GM19043 (cell line): ENCODE measurements around the gene SKP1.
"Not testable (repeated sequence)": the region's sequence is repeated elsewhere in the genome, so short reads cannot be mapped to it uniquely, and the experiment has no call there.

Source experiments
- ATAC-seq: cut with Tn5 transposase; IDR thresholded peaks from one replicate; pipeline ENCODE4 v1.9.1; 2021; ENCODE audit warnings: low read depth; ENCODE audit not compliant: unreplicated experiment

The SKP1 gene

DNA sequence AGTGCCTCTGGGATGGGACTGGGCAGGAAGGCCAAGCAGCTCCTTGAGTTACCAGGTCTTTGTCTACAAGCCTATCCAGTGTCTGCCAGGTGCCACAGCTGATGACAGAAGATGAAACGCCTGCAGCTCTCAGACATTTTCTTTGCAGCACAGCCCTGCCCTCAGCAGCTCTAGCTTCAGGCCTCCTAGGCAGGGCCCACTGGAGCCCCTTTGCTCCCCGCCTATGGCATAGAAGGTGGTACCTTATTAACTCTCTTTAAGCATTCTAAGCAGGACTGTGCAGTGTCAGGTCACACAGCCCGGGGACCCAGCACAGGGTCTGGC lies 1.3 kb upstream of the SKP1 start:
- no peak for ATAC-seq

DNA sequence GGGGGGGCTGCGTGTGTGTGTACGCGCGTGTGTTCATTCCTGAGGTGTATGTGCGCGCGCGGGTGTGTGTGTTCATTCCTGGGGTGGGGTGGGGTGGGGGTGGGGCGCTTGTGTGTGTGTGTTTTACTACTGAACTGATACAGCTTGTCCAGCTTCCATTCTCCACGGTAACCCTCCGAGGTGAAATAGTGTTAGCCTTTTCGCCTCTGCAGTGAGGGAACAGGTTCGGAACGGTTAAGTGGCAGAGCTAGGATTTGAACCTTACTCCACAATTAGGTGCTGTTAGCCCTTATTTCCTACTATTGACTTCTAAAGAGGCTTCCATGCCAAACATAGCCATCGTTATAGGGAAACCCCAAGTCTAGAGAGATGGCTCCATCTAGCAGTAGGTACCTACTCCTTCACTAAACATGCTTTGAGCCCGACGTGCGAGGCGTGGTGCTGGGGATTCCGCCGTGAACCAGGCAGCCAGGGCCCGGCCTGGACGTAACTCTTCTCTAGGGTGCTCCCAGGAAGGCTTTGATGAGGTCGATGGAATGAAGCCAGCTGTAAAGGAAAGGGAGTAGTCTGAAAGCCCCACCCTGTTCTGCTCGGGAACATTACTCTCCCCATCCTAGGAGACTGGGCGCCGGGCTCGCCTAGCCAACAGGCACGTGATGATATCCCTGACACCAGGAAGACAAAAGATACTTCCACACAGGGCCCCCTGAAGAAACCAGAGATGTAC lies 782 bp upstream of the SKP1 start:
- no peak for ATAC-seq

DNA sequence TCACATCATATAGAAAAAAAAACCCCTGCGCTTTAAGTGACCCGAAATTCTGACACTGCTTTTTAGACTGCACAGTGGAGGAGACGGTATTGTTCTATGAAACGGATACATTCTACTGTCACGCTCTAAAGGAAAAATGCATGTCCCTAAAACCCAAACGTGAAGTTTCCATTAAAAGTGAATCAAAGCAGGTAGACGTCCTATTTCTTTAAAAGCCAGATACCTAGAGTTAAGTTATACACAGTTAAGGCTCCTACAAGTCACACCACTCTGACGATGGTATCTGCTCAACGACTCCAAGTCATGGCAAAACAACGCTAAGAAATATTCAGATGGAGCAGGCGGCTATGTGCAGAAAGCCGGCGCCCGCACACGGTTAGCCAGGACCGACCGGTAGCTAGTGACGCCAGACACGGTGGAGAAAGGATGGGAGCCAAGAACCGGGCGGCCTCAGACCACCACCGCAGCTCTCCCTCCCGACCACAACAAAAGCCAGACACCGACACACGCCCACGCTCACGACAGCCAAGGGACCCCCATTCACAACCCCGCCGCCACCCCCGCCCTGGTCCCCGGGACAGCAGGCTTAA lies 734 bp downstream of the SKP1 start:
- ATAC-seq = peak; percentile 25

DNA sequence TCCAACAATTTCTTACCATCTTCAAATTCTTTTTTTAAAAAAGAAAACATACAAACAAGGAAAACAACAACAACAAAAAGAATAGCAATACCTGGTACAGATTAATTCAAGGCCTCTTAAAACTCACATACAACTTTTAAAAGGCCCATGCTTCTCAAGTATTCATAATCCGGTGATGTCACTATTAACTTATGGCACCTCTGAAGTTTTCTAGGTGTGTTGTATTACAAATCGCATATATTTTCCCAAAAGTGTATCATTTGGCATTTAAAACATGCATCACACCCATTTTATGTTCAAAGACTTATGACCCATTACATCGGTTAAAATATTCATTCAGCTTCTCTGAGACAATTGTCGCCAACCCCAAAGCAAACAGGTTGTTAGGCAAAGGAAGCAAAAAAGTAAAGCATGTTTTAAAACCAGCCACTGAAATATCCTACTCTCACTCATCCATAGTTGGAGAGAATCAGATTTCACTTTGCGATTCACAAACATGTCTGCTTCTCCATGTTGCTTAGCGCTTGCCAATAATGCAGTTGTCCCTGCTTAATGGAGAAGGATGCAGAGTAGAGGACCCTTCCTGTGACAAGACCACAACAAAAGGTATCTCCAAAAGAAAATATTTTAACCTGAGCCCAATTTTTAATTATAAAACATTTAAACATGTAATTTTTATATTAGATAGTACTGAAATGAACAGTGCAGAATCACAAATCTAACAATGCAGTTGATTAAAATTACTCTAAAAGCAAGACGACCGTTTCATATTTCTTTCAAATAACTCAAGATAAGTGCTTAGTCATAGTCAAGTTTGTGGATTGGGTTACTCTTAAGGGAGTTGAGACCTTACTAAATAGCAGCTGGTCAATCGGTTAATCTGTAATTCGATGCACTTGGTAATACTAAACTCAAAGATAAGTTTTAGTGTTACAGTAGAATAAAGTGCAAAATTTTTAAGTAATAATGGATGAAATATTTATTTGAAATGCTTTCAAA lies 1.6 kb downstream of the SKP1 start:
- ATAC-seq = no peak

DNA sequence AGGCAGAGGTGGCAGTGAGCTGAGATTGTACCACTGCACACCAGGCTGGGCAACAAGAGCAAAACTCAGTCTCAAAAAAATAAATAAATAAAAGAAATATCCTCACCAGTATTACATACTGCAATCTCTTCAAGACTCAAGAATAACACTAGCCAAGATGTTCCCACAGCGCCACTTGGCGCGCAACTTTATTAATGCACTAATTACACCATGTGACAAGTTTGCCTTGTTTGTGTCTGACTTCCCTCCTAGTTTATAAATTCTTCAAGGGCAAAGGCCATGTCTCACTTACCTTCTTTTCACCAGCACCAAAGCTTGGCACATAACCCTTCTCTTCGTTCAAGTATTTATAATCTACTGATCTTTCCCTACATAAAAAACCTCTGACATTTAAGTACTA lies 4.8 kb downstream of the SKP1 start:
- ATAC-seq = no peak

DNA sequence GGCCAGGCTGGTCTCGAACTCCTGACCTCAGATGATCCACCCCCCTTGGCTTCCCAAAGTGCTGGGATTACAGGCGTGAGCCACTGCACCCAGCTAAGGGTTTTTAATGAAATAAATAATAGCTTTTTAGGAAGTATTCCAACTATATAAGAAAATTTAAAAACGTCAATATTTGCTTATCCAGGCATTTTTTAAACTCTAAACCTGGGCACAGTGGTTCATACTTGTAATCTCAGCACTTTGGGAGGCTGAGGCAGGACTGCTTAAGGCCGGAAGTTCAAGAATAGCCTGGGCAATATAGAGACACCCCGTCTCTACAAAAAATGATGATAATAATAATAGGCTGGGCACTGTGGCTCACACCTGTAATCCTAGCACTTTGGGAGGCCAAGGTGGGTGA lies 14.2 kb downstream of the SKP1 start:
- ATAC-seq = no peak

DNA sequence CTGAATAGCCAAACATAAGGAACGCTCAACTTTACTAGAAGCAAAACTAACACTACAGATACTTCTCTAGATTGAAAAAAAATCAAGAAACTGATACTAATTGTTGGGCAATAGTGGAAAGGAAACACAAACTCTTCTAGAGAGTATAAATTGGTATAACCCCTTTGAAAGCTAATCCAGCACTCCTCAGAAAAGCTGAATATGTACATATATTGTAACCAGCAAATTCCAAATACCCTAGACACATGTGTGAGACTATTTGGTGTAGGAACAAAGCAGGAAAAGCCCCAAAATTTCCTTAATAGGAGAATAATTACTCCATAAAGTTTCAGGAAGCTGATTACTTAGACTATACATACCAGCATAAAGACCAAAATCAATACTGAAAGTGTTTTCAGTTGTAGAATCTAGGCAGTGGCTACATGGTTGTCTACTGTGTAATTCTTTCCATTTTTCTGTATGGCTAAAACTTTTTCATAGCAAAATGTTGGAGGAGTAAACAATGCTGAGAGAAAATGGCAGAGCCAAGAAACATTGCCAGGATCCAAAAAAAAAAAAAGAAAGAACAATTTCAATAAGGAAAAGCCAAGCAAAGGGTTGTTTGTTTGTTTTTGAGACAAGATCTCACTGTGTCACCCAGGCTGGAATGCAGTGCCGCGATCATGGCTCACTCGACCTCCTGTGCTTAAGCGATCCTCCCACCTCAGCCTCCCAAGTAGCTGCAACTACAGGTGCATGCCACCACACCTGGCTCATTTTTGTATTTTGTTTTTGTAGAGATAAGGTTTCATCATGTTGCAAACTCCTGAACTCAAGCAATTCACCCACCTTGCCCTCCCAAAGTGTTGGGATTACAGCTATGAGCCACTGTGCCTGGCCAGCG lies 15.0 kb downstream of the SKP1 start:
- ATAC-seq = no peak

DNA sequence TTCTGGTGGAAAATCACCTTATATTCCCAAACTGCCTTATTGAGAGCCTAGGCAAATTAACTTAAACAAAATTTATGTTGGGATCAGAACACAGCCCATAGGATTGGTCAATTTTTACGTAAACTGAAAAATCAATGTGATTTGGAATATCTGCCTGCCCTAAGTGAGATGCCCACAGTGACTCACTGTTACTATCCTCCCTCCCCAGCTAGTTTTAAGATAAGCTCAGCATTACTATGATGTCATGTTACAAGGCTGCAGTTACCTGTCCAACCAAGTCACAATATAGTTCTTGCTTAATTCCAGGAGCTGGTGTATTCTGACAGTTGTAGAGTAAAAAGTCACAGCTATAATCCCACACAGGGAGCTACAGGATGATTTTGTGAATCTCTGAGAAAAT lies 23.1 kb downstream of the SKP1 start:
- no peak for ATAC-seq

DNA sequence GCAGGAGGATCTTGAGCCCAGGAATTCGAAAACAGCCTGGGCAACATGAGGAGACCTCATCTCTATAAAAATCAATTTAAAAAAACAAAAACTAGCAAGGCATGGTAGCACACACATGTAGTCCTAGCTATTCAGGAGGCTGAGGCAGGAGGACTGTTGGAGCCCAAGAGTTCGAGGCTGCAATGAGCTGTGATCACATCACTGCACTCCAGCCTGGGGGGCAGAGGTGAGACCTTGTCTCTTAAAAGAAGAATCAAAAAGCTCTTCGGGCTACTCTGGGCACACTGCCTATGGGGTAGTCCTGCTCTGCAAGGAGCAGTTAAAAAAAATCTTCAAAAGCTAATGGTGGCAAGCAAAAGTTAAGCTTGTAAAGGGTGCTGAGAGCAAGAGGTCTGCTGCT lies 23.5 kb downstream of the SKP1 start:
- ATAC-seq = no peak

DNA sequence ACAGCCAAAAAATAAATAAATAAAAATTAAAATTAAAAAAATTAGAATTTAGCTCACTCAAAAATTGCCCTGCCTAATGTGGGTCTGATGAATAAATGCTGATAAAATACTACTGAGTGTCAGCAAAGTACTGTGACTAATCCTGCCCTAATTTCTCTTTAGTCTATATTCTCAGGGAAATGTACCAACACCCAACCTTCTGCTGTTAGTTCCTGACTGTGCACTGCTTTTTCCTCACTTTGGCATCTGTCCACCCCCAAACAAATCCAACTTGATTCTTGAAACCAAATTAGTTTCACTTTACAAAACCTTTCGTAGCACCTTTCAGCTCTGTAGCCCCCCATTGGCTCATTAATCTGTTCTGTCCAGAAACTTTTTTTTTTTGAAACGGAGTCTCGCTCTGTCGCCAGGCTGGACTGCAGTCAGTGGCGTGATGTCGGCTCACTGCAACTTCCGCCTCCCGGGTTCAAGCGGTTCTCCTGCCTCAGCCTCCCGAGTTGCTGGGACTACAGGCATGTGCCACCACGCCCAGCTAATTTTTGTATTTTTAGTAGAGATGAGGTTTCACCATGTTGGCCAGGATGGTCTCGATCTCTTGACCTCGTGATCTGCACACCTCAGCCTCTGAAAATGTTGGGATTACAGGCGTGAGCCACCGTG lies 24.4 kb downstream of the SKP1 start:
- ATAC-seq = not testable (repeated sequence)

DNA sequence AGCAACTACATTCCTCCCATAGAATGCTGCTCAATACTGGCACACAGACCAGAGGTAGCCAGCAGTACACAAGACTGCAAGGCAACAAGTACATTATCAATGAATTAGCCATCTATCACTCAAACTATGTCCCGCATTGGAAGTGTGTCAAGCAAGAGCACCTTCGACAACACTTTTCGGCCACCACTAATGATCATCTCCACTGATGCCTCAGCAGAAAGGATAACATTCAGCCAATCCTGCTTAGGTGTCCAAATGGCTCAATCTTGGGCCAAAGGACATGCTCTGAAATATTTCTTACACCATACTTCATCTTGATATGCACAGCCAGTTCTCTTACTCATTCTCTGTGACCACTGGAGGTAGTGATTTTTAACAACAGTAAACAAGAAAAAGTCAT lies 25.0 kb downstream of the SKP1 start:
- no peak for ATAC-seq

DNA sequence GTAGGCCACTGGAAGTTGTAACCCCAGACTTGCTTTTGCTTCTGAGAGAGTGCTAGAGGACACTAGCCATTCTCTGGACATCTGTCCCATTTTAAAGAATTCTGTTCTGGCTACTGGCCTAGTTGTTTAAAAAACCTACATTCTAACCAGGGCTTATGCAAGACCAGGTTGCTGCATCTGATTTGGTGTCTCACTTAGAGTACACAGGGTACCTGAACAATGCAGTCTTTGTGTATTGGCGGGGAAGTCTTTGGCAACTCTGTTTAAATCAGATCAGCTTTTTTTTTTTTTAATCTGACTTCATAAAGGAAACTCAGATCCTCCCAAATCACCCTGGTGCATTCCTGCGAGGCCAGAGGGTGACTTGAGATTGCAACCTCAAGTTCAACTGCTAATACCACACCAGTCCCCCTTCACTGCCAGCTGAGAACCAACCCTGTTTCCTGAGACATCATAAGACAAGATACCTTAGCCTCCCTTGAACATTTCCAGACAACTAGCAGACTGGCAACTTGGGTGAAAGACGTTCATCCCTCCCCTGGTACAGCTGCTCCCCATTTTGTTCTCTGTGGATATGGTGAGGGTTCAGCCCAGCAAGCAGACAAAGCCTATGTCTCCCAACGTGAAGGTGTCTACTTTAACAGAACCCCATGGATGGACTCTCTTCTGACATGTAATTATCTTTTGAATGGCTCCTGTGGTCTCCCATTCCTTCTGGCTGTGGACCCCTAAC lies 27.0 kb downstream of the SKP1 start:
- ATAC-seq = no peak

DNA sequence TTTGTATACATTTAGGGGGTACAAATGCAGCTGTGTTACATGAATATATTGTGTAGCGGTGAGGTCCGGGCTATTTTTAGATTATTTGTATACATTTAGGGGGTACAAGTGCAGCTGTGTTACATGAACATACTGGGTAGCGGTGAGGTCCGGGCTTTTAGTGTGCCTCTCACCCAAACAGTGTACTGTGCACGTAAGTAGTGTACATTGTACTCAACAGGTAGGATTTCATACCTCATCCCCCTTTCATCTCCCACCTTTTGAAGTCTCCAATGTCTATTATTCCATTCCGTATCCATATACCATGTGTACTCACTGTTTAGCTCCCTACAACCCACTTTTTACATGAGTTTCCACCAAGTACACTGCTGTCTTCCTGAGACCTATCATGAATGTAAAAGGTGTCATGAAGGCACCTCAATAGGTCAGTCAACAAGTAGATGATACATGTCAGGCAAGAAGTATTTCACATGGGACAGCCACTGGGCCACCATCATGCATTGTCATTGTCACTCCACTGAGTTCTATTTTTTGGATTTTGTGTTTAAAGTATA lies 27.7 kb downstream of the SKP1 start:
- ATAC-seq = no peak

DNA sequence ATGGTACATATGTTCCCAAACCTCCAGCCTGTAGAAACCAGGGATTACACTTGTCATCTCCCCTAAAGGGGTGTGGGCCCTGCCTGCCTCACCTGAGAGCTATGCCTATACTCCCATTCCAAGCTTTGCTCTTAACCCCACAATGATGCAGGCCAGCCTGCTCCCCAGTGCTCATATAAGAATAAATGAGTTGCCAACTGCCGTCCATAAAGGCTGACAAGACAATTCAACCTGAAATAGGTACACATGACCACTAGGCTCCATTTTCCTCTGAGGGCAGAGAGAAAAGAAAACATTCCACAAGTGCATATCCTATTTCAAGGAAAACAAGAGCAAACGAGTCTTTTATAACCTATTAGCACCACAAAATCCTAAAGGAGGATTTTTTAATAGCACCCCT lies 28.4 kb downstream of the SKP1 start:
- ATAC-seq = no peak

DNA sequence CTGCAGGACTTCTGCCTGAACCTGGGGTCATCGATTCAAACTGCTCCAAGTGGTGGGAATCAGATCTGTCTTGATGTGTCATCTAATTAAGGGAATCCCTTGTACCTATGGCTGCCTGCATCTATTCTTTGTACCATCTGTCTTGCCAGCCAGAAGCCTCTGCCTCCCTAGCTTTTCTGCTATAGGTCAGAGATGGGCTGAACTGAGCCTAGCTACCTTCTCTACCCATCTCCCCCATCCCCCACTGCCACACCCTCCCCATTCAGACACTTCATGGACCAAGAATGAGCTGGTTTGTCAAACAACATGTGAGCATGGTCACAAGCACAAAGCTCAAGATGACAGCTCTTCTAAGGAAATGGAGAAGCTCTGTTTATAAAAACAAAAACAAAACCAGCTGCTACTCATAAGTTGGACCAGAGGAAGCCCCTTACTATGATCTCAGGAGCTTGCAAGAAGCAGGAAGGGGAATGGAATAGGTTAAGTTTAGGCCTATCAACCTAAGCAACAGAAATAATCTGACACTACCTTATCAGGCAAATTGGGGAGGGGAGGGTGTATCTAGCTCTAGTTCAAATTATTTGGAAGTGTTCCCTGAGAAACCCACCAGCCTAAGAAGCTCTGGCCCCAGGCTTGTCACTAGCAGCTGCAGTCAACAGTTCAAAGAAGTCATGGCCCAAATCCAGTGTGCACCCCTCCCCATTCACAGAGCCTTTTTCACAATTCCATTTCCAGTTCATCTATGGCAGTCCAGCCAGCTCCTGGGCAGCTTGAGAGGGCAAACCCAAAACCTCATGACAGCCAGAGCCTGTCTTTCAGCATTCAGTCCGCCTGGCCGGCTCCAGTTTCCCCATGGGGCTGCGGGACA lies 29.9 kb downstream of the SKP1 start:
- no peak for ATAC-seq

DNA sequence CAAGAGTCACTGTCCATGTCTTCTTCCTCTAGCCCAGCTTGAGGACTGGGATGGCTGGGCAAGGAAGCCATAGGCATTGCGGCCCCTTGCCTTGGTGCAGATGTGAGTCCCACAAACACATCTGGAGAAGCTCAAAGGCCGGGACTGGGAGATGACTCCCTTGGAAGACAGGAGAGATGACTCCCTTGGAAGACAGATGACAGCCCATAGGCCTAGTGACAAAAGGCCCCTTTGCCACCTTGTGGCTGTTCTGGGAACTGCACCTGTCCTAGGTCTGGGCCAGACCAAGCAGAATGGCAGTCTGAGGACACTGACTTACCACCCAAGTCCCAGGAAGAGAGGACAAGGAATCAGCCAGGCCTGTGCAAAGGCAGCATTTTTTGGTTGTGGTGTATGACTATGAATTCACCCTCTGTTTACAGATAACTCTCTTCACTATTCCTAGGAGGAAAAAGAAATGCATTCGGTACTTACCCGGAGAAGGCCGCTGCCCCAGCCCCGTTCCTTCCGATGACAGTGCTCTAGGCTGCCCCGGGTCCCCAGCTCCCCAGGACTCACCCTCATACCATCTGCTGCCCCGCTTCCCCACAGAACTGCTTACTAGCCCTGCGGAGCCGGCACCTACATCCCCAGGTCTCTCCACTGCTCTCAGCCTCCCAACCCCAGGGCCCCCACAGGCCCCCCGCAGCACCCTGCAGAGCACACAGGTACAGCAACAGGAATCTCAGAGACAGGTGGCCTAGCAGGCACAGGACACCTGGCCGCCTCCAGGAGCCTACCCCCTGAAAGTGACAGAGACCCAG lies 30.8 kb downstream of the SKP1 start:
- no peak for ATAC-seq

DNA sequence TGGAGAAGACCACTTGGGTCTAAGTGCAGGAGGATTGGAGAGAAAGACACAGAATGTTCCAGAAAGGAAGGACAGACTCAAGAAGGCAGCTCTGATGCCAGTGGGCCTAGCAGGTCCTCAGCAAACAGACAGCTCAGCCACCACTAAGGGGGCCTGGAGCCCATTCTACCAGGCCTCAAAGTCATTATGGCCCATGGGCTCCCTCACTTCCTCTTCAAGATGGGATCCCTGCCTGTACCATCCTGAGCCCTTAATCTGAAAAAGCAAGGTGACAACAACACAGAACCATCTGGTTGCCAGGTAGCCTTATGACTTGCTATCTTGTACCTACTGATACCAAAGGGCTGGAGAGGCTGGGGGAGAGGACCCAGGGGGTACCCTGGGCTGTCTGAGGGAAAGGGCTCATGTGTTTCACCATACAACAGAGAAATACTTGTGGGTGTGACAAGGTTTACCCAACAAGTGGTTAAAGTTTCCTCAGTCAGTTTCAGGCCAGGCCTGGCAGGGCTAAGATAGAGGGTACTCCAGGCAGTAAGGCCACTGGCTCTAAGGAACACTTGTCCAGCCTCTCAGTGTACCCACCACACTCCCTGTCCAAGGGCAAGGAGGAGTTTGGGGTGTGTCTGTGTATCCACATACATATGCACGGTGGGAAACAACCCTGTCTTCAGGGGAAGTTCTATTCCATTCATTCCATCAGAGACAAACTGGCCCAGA lies 31.6 kb downstream of the SKP1 start:
- no peak for ATAC-seq
